ENCODE results near the gene EHMT2. TPM values are rescaled to one million over a fixed set of nuclear protein-coding genes. Genes with fewer than 3 reads are reported as not detected.

Gene EHMT2
- total and polyA plus RNA-seq, 2 donors (not counting 3 experiments of a cell fraction or from before 2014, with no cell fraction given) = 53.3 to 54.3 TPM

DNA sequence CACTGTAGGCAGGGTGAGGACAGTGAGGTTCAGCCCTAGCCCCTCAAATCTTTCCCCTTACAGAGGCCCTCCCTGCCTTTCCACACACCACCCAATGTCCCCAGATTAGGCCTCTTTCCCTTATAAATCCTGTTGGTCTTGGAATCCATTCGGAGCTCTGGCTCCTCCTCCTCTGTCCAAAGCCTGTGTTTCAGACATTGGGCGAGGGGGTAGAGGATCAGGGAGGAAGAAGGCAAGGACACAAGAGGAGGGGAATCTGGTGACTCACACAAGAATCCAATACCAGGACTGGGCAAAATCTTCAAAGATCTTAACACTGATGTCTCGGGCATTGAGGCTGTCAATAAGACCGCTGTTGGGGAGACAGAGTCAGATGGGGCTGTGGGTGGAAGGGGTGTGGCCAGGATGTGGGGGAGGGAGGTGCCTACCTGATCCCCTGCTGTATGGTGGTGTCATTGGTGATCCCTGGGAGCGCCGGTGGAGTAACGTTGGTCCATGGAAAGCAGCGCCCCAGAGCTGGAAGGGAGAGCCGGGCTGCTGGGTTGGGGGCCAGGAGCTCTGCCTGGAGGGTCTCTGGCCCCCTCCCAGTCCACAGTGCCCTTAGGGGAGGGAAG lies 26.3 kb downstream of the EHMT2 start:
- Histone ChIP-seq H3K4me1 (ENCODE audit: control insufficient read depth, extremely low read depth, insufficient read depth, low read length) (no peaks in the 10 kb centered on the region), H3K4me3 (replicated peaks in 1 of 3; ENCODE audit: insufficient read depth in 1 of 3, low read depth in 1 of 3, low read length in 3 of 3) (no peak overlapping the region), H3K79me2 (ENCODE audit: control insufficient read depth, insufficient read depth, low read length) (no peaks in the 10 kb centered on the region), H3K36me3 (ENCODE audit: control insufficient read depth in 2 of 2, extremely low read depth in 1 of 2, insufficient read depth in 2 of 2, low read length in 2 of 2) (no peaks in the 10 kb centered on the region), H3K27ac (ENCODE audit: insufficient read depth, low read depth, low read length) (no peak overlapping the region), H3K9me1 (replicated peaks; ENCODE audit: control insufficient read depth, extremely low read depth, insufficient read depth, low read length) (no peaks in the 10 kb centered on the region), H3K4me2 (ENCODE audit: insufficient read depth, low read length) (no peak overlapping the region), H2AFZ (ENCODE audit: low read depth, low read length) (no peak overlapping the region), H4K20me1 (replicated peaks; ENCODE audit: control insufficient read depth, extremely low read depth, insufficient read depth, low read length) (no peaks in the 10 kb centered on the region), H3K9me3 (replicated peaks; ENCODE audit: control insufficient read depth, insufficient read depth, low read length) (no peaks in the 10 kb centered on the region), H3K27me3 (ENCODE audit: control insufficient read depth in 2 of 2, insufficient read depth in 2 of 2, low read length in 2 of 2) (no peaks in the 10 kb centered on the region), H3K9ac (replicated peaks; ENCODE audit: extremely low read depth, insufficient read depth, low read length) (no peak overlapping the region)
- dilution Hi-C loops (cut with MboI; ENCODE audit: extremely low pct_ligation_motif_present, low sequenced_read_pairs) = no loop called here
- POLR2A ChIA-PET = no interaction called here
- CTCF ChIA-PET = no interaction called here
- no peak for TF ChIP-seq POLR2A (IDR thresholded peaks at IDR 0.05; ENCODE audit: low read depth, low read length)
- TF ChIP-seq FOS (IDR thresholded peaks at IDR 0.05; ENCODE audit: borderline replicate concordance, insufficient read depth, low read length) = no peak
- TF ChIP-seq MYC (IDR thresholded peaks at IDR 0.05; ENCODE audit: low read depth, low read length) = no peak
- TF ChIP-seq, protein P1, sequence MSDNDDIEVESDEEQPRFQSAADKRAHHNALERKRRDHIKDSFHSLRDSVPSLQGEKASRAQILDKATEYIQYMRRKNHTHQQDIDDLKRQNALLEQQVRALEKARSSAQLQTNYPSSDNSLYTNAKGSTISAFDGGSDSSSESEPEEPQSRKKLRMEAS (IDR thresholded peaks at IDR 0.05; ENCODE audit: insufficient read depth, insufficient read length) = no peak
- TF ChIP-seq EZH2 (IDR thresholded peaks at IDR 0.05; ENCODE audit: borderline replicate concordance, low read depth, low read length, severe bottlenecking) = no peak
- no peak for TF ChIP-seq GATA2 (IDR thresholded peaks at IDR 0.05; ENCODE audit: insufficient read depth, insufficient read length, low read depth, low read length)
- TF ChIP-seq POLR2AphosphoS5 (IDR thresholded peaks at IDR 0.05; ENCODE audit: insufficient read depth, low read depth, low read length) = no peak
- TF ChIP-seq, protein P2, sequence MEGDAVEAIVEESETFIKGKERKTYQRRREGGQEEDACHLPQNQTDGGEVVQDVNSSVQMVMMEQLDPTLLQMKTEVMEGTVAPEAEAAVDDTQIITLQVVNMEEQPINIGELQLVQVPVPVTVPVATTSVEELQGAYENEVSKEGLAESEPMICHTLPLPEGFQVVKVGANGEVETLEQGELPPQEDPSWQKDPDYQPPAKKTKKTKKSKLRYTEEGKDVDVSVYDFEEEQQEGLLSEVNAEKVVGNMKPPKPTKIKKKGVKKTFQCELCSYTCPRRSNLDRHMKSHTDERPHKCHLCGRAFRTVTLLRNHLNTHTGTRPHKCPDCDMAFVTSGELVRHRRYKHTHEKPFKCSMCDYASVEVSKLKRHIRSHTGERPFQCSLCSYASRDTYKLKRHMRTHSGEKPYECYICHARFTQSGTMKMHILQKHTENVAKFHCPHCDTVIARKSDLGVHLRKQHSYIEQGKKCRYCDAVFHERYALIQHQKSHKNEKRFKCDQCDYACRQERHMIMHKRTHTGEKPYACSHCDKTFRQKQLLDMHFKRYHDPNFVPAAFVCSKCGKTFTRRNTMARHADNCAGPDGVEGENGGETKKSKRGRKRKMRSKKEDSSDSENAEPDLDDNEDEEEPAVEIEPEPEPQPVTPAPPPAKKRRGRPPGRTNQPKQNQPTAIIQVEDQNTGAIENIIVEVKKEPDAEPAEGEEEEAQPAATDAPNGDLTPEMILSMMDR (IDR thresholded peaks at IDR 0.05; ENCODE audit: extremely low read depth in 1 of 2, insufficient read depth in 1 of 2, low read depth in 1 of 2, low read length in 2 of 2) = no peak
- TF ChIP-seq JUN (IDR thresholded peaks at IDR 0.05; ENCODE audit: borderline replicate concordance, insufficient read depth, insufficient read length, low read depth) = no peak
- FAIRE-seq (no peak), DNase-seq (ENCODE audit: low read depth, low spot score) (no peak)
- intact Hi-C loops (cut with micrococcal nuclease) = no loop called here
- BruUV-seq (replicated peaks) = no TSS peak
